GM18505 (cell line): ENCODE measurements around the gene POLE4.

Experiments
- ATAC-seq: cut with Tn5 transposase; IDR thresholded peaks from one replicate; pipeline ENCODE4 v1.9.1; 2021; ENCODE audit not compliant: unreplicated experiment
- POLR2A ChIP-seq: IDR thresholded peaks from 4 replicates; pipeline ENCODE4 v1.6.1; 2011; ENCODE audit warnings: borderline replicate concordance; ENCODE audit not compliant: insufficient read depth, insufficient read length; ENCODE audit errors: extremely low read depth

Gene POLE4

GRCh38 chr2:74930811-74931486 lies 27.5 kb upstream of the POLE4 start:
- no peak for TF ChIP-seq POLR2A
- no peak for ATAC-seq

- ATAC-seq, result no peak
- no peak for TF ChIP-seq POLR2A
These were observed 26.5 kb upstream of the POLE4 start for GRCh38 chr2:74931940-74932339.

GRCh38 chr2:74935975-74936391 lies 22.5 kb upstream of the POLE4 start:
- ATAC-seq, result no peak
- TF ChIP-seq POLR2A, result no peak

GRCh38 chr2:74937221-74937880 lies 21.1 kb upstream of the POLE4 start:
- no peak for ATAC-seq
- TF ChIP-seq POLR2A, result no peak

GRCh38 chr2:74938264-74938663 lies 20.2 kb upstream of the POLE4 start:
- no peak for TF ChIP-seq POLR2A
- ATAC-seq, result no peak

GRCh38 chr2:74939919-74940812 lies 18.3 kb upstream of the POLE4 start:
- no peak for ATAC-seq
- no peak for TF ChIP-seq POLR2A

GRCh38 chr2:74941284-74941683 lies 17.2 kb upstream of the POLE4 start:
- ATAC-seq, result no peak
- TF ChIP-seq POLR2A, result no peak

- ATAC-seq, result no peak
- no peak for TF ChIP-seq POLR2A
These were observed 16.2 kb upstream of the POLE4 start for GRCh38 chr2:74942263-74942662.

- TF ChIP-seq POLR2A, result no peak
- peak; percentile 100 for ATAC-seq
These were observed 13.3 kb upstream of the POLE4 start for GRCh38 chr2:74944987-74945787.

GRCh38 chr2:74945788-74946331 lies 12.6 kb upstream of the POLE4 start:
- ATAC-seq, result no peak
- TF ChIP-seq POLR2A, result no peak

GRCh38 chr2:74947703-74948102 lies 10.7 kb upstream of the POLE4 start:
- no peak for ATAC-seq
- no peak for TF ChIP-seq POLR2A

GRCh38 chr2:74948779-74949178 lies 9.7 kb upstream of the POLE4 start:
- ATAC-seq, result no peak
- TF ChIP-seq POLR2A, result no peak
